Measurements from ENCODE around the gene CDC5L.

CDC5L gene

GRCh38 chr6:44375071-44375470, 12.4 kb upstream of the CDC5L start:
- no peak for DNase-seq

DNA sequence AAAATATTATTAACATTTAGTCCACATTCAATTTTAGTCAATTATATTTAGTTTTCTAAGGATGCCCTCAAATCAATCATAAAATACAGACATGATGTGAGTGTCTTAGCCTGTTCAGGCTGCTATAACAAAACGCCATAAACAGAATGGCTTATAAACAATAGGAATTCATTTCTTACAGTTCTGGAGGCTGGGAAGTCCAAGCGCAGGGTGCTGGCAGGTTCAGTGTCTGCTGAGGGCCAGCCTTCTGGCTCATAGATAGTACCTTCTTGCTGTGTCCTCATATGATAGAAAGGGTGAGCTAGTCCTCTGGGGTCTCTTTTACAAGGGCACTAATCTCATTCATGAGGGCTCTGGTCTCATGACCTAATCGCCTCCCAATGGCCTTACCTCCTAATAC, 10.0 kb upstream of the CDC5L start:
- no peak for DNase-seq

GRCh38 chr6:44377971-44378370, 9.5 kb upstream of the CDC5L start:
- DNase-seq: no peak

DNA sequence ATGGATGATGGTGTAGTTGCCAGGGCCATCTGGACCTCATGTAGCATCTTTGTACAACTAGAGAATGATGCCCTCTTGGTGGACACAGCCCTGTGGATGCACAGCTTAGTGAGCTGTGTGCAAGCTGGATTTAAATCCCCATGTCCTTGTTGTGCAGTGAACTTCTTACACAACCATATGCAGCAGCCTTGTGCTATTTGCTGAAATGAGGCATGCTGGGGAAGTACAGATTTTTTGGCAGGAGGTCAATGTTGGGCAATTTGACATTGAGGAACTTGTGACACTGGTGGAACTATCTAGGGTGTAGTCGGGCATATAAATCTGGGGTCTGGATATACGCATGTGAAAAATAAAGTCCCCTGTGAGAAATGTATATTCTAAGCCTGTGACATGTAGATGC, 5.8 kb upstream of the CDC5L start:
- no peak for DNase-seq

- DNase-seq: no peak
Measured at GRCh38 chr6:44386364-44386928, 1.1 kb upstream of the CDC5L start.

DNA sequence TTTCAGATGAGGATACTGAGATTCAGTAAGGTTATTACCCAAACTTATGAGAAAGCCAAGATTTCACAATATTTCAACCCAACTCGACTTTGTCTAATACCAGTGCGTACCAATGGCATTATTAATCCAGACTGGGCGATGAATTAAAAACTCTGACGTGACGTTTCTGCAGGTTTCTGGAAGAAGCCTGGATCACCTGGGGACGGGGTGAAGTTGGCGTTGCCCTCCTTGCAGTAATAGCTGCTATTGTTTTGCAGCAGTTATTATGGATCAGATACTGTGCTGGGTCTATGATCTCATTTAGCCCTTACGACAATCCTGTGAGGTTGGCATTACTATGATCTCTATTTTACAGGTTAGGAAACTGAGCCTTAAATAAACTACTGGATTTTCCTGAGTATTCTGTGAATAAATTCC, 569 bp upstream of the CDC5L start:
- DNase-seq: no peak

GRCh38 chr6:44388135-44388487, 605 bp downstream of the CDC5L start:
- peak; percentile 6 for DNase-seq

DNA sequence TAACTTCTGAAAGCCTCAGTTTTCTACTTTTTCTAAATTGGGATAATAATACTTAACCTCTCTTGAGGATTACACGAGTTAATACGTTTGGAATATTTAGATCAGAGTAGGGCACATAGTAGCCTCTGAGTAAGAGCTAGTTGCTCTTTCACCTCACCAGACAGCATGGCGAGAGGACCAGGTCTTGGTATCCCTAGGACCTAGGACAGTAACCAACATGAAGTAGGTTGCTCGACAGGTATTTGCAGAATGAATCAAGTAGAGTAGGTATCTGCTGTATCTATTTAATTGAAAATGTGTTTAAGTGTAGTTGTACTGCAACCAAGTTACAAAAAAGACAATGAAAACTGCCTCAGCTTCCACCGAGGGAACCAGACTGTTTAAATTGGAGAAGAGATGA, 1.4 kb downstream of the CDC5L start:
- DNase-seq: no peak

DNA sequence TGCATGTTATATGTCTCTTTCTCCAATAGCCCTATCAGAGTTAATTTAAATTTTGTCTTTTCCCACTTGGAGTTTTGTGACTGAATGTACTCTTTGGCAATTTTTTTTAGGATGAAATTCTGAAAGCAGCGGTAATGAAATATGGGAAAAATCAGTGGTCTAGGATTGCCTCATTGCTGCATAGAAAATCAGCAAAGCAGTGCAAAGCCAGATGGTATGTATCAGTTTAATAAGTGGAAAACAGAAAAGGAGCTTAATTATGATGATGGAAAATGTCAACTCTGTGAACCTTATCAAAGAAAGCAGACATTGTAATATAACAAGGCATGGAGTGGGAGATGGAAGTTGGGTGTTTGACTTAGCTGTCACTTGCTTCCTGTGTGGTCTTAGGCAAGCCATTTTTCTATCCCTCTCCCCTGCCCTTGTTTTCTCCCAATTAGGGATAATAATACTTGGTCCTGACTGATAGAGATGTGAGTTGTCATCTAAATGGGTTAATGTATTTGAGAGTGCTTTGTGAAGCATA, 2.7 kb downstream of the CDC5L start:
- DNase-seq: no peak

GRCh38 chr6:44395501-44395900, 8.0 kb downstream of the CDC5L start:
- no peak for DNase-seq

DNA sequence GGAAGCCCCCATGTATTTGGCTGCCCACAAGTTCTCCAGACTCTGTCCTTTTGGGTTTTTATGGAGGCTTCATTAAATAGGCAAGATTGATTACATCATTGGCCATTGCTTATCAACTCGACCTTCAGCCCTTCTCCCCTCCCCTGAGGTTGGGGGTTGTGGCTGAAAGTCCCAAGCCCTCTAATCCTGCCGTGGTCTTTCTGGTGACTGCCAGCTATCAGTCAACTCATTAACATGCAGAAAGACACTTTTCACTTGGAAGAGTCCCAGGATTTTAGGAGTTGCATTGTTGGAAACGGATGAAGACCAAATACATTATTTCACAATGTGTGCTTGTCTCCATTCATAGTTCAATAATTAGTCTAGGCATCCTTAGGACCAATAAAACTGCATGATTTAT, 9.5 kb downstream of the CDC5L start:
- no peak for DNase-seq

DNA sequence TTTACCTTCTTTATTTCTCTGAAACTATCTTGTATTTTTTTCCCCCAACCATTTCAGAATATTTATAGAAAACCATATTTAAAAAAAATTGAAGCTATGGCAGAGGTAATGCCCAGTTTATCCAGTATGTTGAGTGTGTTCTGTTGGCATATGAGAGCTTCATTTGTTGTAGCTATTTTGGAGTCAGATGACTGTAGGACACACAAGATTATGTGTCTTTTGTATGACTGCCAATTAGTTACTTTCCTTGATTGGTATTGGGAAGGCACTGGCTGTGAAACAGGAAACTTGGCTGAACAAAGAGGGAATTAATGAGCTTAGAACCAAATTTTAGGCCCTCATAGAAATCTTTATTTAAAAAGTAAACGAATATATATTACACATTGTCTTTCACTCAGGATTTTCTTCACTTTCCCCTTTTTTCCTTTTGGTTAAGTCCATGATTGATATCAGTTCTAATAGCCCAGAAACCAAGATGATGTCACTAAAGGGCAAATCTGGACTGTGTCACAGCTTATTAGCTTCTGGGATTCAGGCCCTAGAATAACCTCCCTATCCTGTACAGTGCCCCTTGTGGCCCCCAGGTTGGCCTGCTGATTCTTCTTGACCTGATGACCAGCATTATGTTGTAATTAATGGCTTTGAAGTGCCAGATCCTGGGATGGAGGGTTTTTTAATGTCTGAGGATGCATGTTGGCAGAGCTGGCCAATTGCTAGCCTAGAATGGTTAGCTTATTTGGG, 10.1 kb downstream of the CDC5L start:
- no peak for DNase-seq

GRCh38 chr6:44399991-44400390, 12.5 kb downstream of the CDC5L start:
- no peak for DNase-seq

DNA sequence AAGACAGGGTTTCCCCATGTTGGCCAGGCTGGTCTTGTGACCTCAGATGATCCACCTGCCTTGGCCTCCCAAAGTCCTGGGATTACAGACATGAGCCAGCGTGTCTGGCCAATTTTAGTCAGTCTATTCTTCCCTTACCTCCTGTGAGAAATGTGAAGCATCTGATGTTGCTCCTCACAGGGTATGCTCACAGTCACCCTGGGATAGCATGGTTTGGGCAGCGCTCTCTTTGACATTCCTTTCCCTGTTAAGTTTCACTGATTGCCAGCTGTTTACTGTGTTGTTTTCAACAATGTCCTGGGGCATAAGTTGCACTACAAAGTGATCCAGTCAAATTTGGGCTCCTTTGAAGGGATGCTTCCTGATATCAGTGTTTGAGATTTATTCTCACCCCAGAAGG, 13.1 kb downstream of the CDC5L start:
- DNase-seq: no peak

- no peak for DNase-seq
Measured at GRCh38 chr6:44401138-44401537, 13.6 kb downstream of the CDC5L start.

- no peak for DNase-seq
Measured at GRCh38 chr6:44404022-44404714, 16.7 kb downstream of the CDC5L start.

DNA sequence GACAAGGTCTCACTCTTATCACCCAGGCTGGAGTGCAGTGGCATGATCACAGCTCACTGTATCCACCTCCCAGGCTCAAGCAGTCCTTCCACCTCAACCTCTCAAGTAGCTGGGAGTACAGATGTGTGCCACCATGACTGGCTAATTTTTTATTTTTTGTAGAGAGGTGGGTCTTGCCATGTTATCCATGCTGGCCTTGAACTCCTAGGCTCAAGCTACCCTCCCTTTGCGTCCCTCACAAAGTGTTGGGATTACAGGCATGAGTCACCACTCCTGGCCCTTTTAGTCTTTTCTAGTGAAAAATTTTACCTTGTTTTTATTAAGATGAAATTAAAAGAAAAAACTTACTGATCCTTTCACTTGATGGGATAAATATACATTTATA, 17.2 kb downstream of the CDC5L start:
- no peak for DNase-seq

- no peak for DNase-seq
Measured at GRCh38 chr6:44407951-44408670, 20.6 kb downstream of the CDC5L start.

GRCh38 chr6:44409207-44409794, 21.8 kb downstream of the CDC5L start:
- DNase-seq: no peak

DNA sequence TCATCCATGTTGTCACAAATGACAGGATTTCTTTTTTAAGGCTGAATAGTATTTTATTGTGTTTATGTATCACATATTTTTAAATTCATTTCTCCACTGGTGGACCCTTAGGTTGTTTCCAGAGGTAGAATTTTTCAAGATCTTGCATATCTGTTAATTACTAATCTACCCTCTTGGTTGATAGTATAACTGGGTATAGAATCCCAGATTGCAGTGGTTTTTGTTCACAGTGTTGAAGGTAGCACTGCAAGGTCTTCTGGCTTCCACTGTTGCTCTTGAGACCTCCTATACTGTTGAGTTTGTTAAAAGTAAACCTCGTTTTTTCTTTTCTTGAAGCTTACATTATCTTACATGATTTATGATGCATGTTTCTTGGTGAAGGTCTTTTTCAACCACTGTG, 22.9 kb downstream of the CDC5L start:
- no peak for DNase-seq

- no peak for DNase-seq
Measured at GRCh38 chr6:44411141-44411540, 23.6 kb downstream of the CDC5L start.

DNA sequence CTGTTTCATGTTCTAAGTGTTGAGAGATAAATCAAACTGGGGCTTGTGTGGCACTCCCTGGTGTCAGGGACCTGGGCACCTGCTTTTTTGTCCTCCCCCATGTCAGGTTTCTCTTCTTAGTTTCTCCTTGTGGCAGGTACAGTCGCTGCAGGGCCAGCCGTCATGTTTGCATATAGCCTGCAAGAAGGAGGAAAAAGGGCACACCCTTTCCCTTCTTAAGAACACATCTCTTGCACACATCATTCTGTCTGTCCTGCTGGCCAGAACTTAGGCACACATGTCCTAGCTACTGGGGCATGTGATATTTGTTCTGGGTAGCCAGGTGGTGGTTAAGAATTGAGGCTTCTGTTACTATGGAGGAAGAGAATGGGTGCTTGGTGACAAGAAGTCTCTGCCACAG, 27.9 kb downstream of the CDC5L start:
- DNase-seq: no peak

GRCh38 chr6:44415873-44416502, 28.5 kb downstream of the CDC5L start:
- no peak for DNase-seq
